ENCODE data around the gene CACNA1C. TPM values are rescaled to one million over a fixed set of nuclear protein-coding genes. Genes with fewer than 3 reads are reported as not detected.

The CACNA1C gene
- total and polyA plus RNA-seq, 2 of the 4 experiments (the other 2 are of a cell fraction), result 1.6 to 2.6 TPM

DNA sequence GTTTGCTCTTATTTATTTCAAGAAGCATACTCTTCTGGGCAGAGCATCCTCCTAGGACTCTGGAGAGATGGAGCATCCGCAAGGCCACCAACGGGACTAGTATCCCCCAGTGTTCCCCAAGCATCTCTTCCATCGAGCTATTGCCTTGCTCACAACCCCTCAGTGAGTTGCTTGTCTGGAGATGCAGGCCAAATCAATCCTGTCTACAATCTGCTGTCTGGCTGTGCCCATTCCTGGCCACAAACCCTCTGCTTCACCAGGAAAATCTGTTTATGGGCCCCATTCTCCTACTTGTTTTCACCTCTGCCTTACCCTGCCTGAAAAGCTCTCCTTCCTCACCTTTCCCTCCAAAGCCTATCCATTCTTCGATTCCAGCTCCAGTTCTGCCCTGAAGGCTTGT is 219.2 kb downstream of the CACNA1C start:
- Histone ChIP-seq H2AK9ac (replicated peaks; ENCODE audit: low read depth, low read length, poor library complexity) (peak overlapping the region; percentile 17), H3K4me1 (ENCODE audit: control insufficient read depth, insufficient read depth, low read length) (peaks cover 25% of the 10 kb centered on the region), H3K27ac (ENCODE audit: insufficient read depth, low read length) (no peak overlapping the region), H3K9me1 (ENCODE audit: insufficient read depth, low read length) (peaks cover 24% of the 10 kb centered on the region), H3K27me3 (ENCODE audit: control insufficient read depth, insufficient read depth, low read length) (no peaks in the 10 kb centered on the region), H3K56ac (ENCODE audit: extremely low read depth, insufficient read depth, low read length) (no peak overlapping the region), H4K91ac (ENCODE audit: insufficient read depth, low read depth, low read length) (peak overlapping the region; percentile 62), H3K4ac (ENCODE audit: low read depth, low read length) (peak overlapping the region; percentile 76; the same call in 1 of the 2 replicates), H2BK120ac (ENCODE audit: low read depth, low read length) (peak overlapping the region; percentile 61), H3K14ac (replicated peaks; ENCODE audit: low read depth, low read length) (0 out of 2 replicates have a peak overlapping the region, but pooled peaks have one; percentile 30), H3K36me3 (ENCODE audit: control insufficient read depth, insufficient read depth, low read length) (no peaks in the 10 kb centered on the region), H4K20me1 (ENCODE audit: insufficient read depth, low read length) (no peaks in the 10 kb centered on the region), H3K9ac (ENCODE audit: low read depth, low read length) (no peak overlapping the region), H3K79me1 (ENCODE audit: low read depth in 1 of 2, low read length in 2 of 2) (peaks cover 5 to 24% of the 10 kb centered on the region in 2 experiments; a peak in 3 of 4 replicates), H3K4me3 (ENCODE audit: insufficient read depth, low read depth, low read length) (no peak overlapping the region), H2AK5ac (ENCODE audit: low read depth, low read length) (peak overlapping the region; percentile 83), H4K8ac (ENCODE audit: low read depth in 2 of 2, low read length in 2 of 2) (peak overlapping the region in 1 of 2 experiments; percentile 44; a peak in 2 of 4 replicates), H3K23ac (ENCODE audit: low read depth, low read length) (no peak overlapping the region), H2BK5ac (ENCODE audit: low read depth, low read length, poor library complexity, severe bottlenecking) (peak overlapping the region; percentile 21), H2BK15ac (ENCODE audit: low read depth, low read length) (peak overlapping the region; percentile 66; the same call in 2 of the 3 replicates), H3K9me3 (ENCODE audit: control insufficient read depth, insufficient read depth, low read length) (no peaks in the 10 kb centered on the region), H3K18ac (ENCODE audit: low read depth, low read length) (no peak overlapping the region), H2AFZ (replicated peaks; ENCODE audit: low read length, poor library complexity) (peak overlapping the region; percentile 26), H3K4me2 (ENCODE audit: low read depth, low read length) (no peak overlapping the region), H2BK20ac (ENCODE audit: low read depth, low read length) (peak overlapping the region; percentile 71), H4K5ac (ENCODE audit: low read depth, low read length) (no peak overlapping the region; the same call in 1 of the 2 replicates)
- ChIA-PET CTCF (no interaction called here), POLR2A (ENCODE audit: unreplicated experiment) (no interaction called here)
- DNase-seq (no peak), ATAC-seq (ENCODE audit: low read depth) (no peak)
- intact Hi-C loops (cut with micrococcal nuclease), result loop anchor here (2.0 kb wide), 1 partner anchor 215 kb away; no protein-coding TSS in a partner anchor
- dilution Hi-C loops (cut with HindIII; ENCODE audit: low sequenced_read_pairs, unreplicated experiment), result no loop called here
- 79% methylated on average over 2 of the region's 4 CpGs; no CpG with 5 or more reads in 1 of the 2 experiments for WGBS, 2 experiments (ENCODE audit: extremely low coverage in 2 of 2, insufficient read length in 1 of 2)
- in situ Hi-C loops (cut with MboI; ENCODE audit: low sequenced_read_pairs), result no loop called here
- TF ChIP-seq SMC3 (IDR thresholded peaks at IDR 0.05; ENCODE audit: low read depth, low read length) (no peak), POLR2A (IDR thresholded peaks at IDR 0.05; ENCODE audit: low read depth, low read length) (no peak), CHD1 (IDR thresholded peaks at IDR 0.05; ENCODE audit: low read depth, low read length) (no peak)
- no TSS peak for BruUV-seq (replicated peaks)

Data from IMR-90 (cell line).